ENCODE data around the gene IL17RD.

DNA sequence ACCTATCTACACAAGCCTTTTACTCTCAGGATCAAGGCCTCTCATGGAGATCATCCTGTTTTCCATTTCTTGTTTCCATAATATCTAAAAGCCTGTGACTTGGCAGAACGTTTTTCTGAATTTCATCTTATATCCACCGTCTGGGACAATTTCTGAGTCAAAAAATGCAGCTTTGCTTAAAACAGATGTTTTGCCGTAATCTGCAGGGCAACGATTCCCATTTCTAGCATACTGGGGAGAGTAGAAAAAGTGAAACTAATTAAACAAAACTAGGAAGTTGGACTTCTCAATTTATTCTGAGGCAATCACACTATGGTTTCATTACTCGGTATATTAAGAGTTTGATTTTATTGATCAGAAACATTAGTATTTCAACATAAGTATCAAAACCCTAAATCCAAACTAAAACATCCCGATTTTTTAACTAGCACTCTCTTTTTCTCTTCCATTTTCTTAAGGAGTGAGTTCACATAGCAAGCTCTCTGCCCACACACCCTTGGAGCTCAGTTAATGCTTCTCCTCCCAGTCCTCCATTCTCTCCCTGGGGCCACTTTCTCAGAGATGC lies 71.1 kb downstream of the IL17RD start:
- TF ChIP-seq, protein P1, sequence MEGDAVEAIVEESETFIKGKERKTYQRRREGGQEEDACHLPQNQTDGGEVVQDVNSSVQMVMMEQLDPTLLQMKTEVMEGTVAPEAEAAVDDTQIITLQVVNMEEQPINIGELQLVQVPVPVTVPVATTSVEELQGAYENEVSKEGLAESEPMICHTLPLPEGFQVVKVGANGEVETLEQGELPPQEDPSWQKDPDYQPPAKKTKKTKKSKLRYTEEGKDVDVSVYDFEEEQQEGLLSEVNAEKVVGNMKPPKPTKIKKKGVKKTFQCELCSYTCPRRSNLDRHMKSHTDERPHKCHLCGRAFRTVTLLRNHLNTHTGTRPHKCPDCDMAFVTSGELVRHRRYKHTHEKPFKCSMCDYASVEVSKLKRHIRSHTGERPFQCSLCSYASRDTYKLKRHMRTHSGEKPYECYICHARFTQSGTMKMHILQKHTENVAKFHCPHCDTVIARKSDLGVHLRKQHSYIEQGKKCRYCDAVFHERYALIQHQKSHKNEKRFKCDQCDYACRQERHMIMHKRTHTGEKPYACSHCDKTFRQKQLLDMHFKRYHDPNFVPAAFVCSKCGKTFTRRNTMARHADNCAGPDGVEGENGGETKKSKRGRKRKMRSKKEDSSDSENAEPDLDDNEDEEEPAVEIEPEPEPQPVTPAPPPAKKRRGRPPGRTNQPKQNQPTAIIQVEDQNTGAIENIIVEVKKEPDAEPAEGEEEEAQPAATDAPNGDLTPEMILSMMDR (conservative IDR thresholded peaks at IDR 0.05; ENCODE audit: low read depth in 2 of 2): no peak
- TF ChIP-seq, protein P2, sequence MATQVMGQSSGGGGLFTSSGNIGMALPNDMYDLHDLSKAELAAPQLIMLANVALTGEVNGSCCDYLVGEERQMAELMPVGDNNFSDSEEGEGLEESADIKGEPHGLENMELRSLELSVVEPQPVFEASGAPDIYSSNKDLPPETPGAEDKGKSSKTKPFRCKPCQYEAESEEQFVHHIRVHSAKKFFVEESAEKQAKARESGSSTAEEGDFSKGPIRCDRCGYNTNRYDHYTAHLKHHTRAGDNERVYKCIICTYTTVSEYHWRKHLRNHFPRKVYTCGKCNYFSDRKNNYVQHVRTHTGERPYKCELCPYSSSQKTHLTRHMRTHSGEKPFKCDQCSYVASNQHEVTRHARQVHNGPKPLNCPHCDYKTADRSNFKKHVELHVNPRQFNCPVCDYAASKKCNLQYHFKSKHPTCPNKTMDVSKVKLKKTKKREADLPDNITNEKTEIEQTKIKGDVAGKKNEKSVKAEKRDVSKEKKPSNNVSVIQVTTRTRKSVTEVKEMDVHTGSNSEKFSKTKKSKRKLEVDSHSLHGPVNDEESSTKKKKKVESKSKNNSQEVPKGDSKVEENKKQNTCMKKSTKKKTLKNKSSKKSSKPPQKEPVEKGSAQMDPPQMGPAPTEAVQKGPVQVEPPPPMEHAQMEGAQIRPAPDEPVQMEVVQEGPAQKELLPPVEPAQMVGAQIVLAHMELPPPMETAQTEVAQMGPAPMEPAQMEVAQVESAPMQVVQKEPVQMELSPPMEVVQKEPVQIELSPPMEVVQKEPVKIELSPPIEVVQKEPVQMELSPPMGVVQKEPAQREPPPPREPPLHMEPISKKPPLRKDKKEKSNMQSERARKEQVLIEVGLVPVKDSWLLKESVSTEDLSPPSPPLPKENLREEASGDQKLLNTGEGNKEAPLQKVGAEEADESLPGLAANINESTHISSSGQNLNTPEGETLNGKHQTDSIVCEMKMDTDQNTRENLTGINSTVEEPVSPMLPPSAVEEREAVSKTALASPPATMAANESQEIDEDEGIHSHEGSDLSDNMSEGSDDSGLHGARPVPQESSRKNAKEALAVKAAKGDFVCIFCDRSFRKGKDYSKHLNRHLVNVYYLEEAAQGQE (IDR thresholded peaks at IDR 0.05; ENCODE audit: unreplicated experiment): no peak
- no peak for TF ChIP-seq CREB1 (CRISPR knock-in tag; IDR thresholded peaks at IDR 0.05; ENCODE audit: low read depth)
- TF ChIP-seq POLR2AphosphoS5 (IDR thresholded peaks at IDR 0.05; ENCODE audit: low read depth): no peak
- TF ChIP-seq EZH2 (IDR thresholded peaks at IDR 0.05; ENCODE audit: low read depth, unreplicated experiment): no peak
- no peak for TF ChIP-seq ZNF331 (CRISPR knock-in tag; IDR thresholded peaks at IDR 0.05; ENCODE audit: low read depth)
- no peak for TF ChIP-seq ZNF114 (CRISPR knock-in tag; IDR thresholded peaks at IDR 0.05)
